K562 (cell line): ENCODE results near the gene SLC2A2. TPM values are rescaled to one million over a fixed set of nuclear protein-coding genes. Genes with fewer than 3 reads are reported as not detected.

Experiments used
- ATAC-seq: fragments of 200-7000 bp; cut with Tn5 transposase; 3 replicates; pipeline ENCODE4 v1.9.1; 2020; ENCODE audit warnings: moderate library complexity
- BruUV-seq: library from RNA; stranded (reverse); fragments of 400-500 nt; replicated peaks from 2 replicates; lab custom pipeline; 2021; lab: Mats Ljungman, UMichigan
- CTCF ChIA-PET: fragments of 300-600 bp; formaldehyde crosslinking; extraction: SDS; loops from one replicate; lab custom pipeline; 2021; ENCODE audit warnings: low intra/inter-chr PET ratio; lab: Yijun Ruan, JAX
- POLR2A ChIA-PET: fragments of 300-600, 350-650 bp; sonication (Branson Sonifier 250); formaldehyde crosslinking; extraction: SDS; loops from one replicate; lab custom pipeline; 2021; ENCODE audit warnings: antibody characterized with exemption, inconsistent platforms; lab: Yijun Ruan, JAX
- DNase-seq, 4 experiments: peaks; one replicate each; pipeline versions ENCODE4 v3.0.0 to v3.0.0-alpha.2; 2011 to 2018; ENCODE audit warnings: low spot score in 3 of 4, mixed read lengths in 3 of 4; ENCODE audit errors: extremely low read depth in 1 of 4
- FAIRE-seq: peaks from 2 replicates; lab custom pipeline; 2011; peaks lifted over from hg19 to GRCh38; lab: Jason Lieb, UNC
- H2AFZ ChIP-seq: 2 replicates; pipeline ENCODE4 v1.6.0; 2011; ENCODE audit warnings: low read depth, low read length, control low read depth, inconsistent platforms
- H3K27ac ChIP-seq: fragments of 200-600 bp; 3 replicates; pipeline ENCODE4 v1.8.0; 2011; ENCODE audit warnings: low read depth, mild to moderate bottlenecking, control low read depth, inconsistent platforms, low read length, moderate library complexity, mixed read lengths; ENCODE audit errors: extremely low read depth
- H3K27me3 ChIP-seq, 2 experiments: fragments of 300-600 bp in 1 of 2; 2 replicates in 1 of 2; 3 replicates in 1 of 2; pipeline versions ENCODE4 v1.6.0 to v1.8.0; 2011; ENCODE audit warnings: inconsistent platforms in 2 of 2, low read length in 2 of 2, mild to moderate bottlenecking in 1 of 2, mixed read lengths in 1 of 2, moderate library complexity in 1 of 2; ENCODE audit not compliant: control insufficient read depth in 2 of 2, insufficient read depth in 2 of 2
- H3K36me3 ChIP-seq: fragments of 300-600 bp; 3 replicates; pipeline ENCODE4 v1.8.0; 2011; ENCODE audit warnings: mild to moderate bottlenecking, low read length, inconsistent platforms; ENCODE audit not compliant: control insufficient read depth, insufficient read depth
- H3K4me1 ChIP-seq, 2 experiments: fragments of 200-600 bp in 1 of 2; replicated peaks in 1 of 2; 2 replicates in 1 of 2; 3 replicates in 1 of 2; pipeline versions ENCODE4 v1.5.1 to v1.8.0; 2011; ENCODE audit warnings: inconsistent platforms in 2 of 2, low read length in 2 of 2, mild to moderate bottlenecking in 1 of 2, mixed read lengths in 1 of 2, moderate library complexity in 1 of 2; ENCODE audit not compliant: control insufficient read depth in 2 of 2, insufficient read depth in 2 of 2
- H3K4me2 ChIP-seq: 2 replicates; pipeline ENCODE4 v1.6.1; 2011; ENCODE audit warnings: low read length, control low read depth, inconsistent platforms, mixed read lengths; ENCODE audit not compliant: insufficient read depth
- H3K4me3 ChIP-seq: fragments of 200-600 bp; sonication (generic), shearing (Covaris generic); 2 replicates; pipeline ENCODE4 v1.5.1; 2016; ENCODE audit warnings: control low read depth, inconsistent platforms
- H3K79me2 ChIP-seq: fragments of 200-600 bp; 3 replicates; pipeline ENCODE4 v1.8.0; 2011; ENCODE audit warnings: low read length, inconsistent platforms; ENCODE audit not compliant: control insufficient read depth, insufficient read depth
- H3K9ac ChIP-seq, 2 experiments: 2 replicates each; pipeline versions ENCODE4 v1.6.0 to v1.6.1; 2011; ENCODE audit warnings: low read depth in 2 of 2, low read length in 2 of 2, control low read depth in 1 of 2, inconsistent platforms in 1 of 2, mild to moderate bottlenecking in 1 of 2, mixed read lengths in 1 of 2; ENCODE audit not compliant: insufficient read depth in 1 of 2
- H3K9me1 ChIP-seq: one replicate; pipeline ENCODE4 v1.6.0; 2011; ENCODE audit warnings: inconsistent platforms, mild to moderate bottlenecking, low read length, moderate library complexity; ENCODE audit not compliant: control insufficient read depth, insufficient read depth
- H3K9me3 ChIP-seq: replicated peaks from 2 replicates; pipeline ENCODE4 v1.5.1; 2011; ENCODE audit warnings: low read depth, low read length, inconsistent platforms; ENCODE audit not compliant: control insufficient read depth, insufficient read depth
- H4K20me1 ChIP-seq: replicated peaks from 2 replicates; pipeline ENCODE4 v1.6.1; 2011; ENCODE audit warnings: low read length, inconsistent platforms, mixed read lengths; ENCODE audit not compliant: control insufficient read depth, insufficient read depth
- CBX1 ChIP-seq: sonication (generic); IDR thresholded peaks from 2 replicates; pipeline ENCODE4 v1.6.1; 2016; ENCODE audit warnings: antibody characterized with exemption, low read depth, mild to moderate bottlenecking
- CREBBP ChIP-seq: IDR thresholded peaks from one replicate; pipeline ENCODE4 v1.6.1; 2012; ENCODE audit warnings: low read depth, mild to moderate bottlenecking, control low read depth, inconsistent platforms, low read length
- DIDO1 ChIP-seq: fragments of 450-650 bp; IDR thresholded peaks from 2 replicates; pipeline ENCODE4 v1.6.1; 2016; ENCODE audit warnings: low read depth, missing biosample characterization, missing genetic modification characterization
- EHMT2 ChIP-seq: fragments of 450-650 bp; IDR thresholded peaks from 2 replicates; pipeline ENCODE4 v1.6.1; 2018; ENCODE audit warnings: antibody characterized with exemption
- FIP1L1 ChIP-seq: fragments of 200-400 bp; formaldehyde crosslinking; IDR thresholded peaks from 2 replicates; pipeline ENCODE4 v1.6.1; 2018; ENCODE audit warnings: mild to moderate bottlenecking, low read depth, low read length; ENCODE audit not compliant: poor library complexity, severe bottlenecking
- PHTF2 ChIP-seq: fragments of 250-450 bp; sonication (Bioruptor Pico); IDR thresholded peaks from 2 replicates; pipeline ENCODE4 v1.5.0; 2021; ENCODE audit warnings: mild to moderate bottlenecking
- ZNF232 ChIP-seq: sonication (generic); formaldehyde crosslinking; IDR thresholded peaks from 2 replicates; pipeline ENCODE4 v1.8.0; 2022; ENCODE audit warnings: mild to moderate bottlenecking, missing genetic modification reagents
- ZNF324 ChIP-seq: fragments of 250-450 bp; sonication (Bioruptor Pico); IDR thresholded peaks from 2 replicates; pipeline ENCODE4 v1.4.0; 2020; ENCODE audit warnings: mild to moderate bottlenecking
- WGBS: fragments of 100-300 bp; shearing (Covaris generic); methylation state at CpG from one replicate; pipeline ENCODE4 v1.1.6; 2016; ENCODE audit warnings: low coverage, mixed read lengths; ENCODE audit not compliant: insufficient coverage; ENCODE audit errors: missing lambda C conversion rate; 5-methylcytosine and 5-hydroxymethylcytosine counted together
- in situ Hi-C: fragments of 300-500 bp; cut with MboI; formaldehyde crosslinking; loops from 4 replicates; pipeline ENCODE4 v1.15.0; 2018; ENCODE audit warnings: inconsistent platforms, mixed read lengths
- intact Hi-C: fragments of 100-400 bp; cut with micrococcal nuclease; formaldehyde crosslinking; loops from 2 replicates; pipeline ENCODE4 v1.14.2; 2022
- polyA plus RNA-seq, 8 experiments: library from polyadenylated mRNA; depleted of rRNA in 4 of 8; stranded (reverse) in 5 of 8; unstranded in 3 of 8; fragments of >200 nt; fragmentation: Nextera tagmentation in 2 of 8; fragmentation: Illumina TruSeq in 1 of 8; extraction: Ambion mirVana in 2 of 8; extraction: Trizol in 1 of 8; gene quantifications; 2 replicates each; pipeline versions ENCODE4 v1.2.1 to v1.2.3, GENCODE V29; 2011 to 2014; ENCODE audit warnings: inconsistent platforms in 1 of 8, missing spikeins in 1 of 8
- total RNA-seq, 7 experiments: library from RNA; depleted of rRNA in 6 of 7; stranded (reverse); fragments of >200 nt in 6 of 7; fragmentation: Illumina TruSeq in 2 of 7; extraction: Trizol in 2 of 7; gene quantifications; 2 replicates each; pipeline versions ENCODE4 v1.2.1 to v1.2.3, GENCODE V29; 2011 to 2021; ENCODE audit warnings: low replicate concordance in 1 of 7
- TF ChIP-seq, protein P1 (sequence below): fragments of 450-650 bp; IDR thresholded peaks from 2 replicates; pipeline ENCODE4 v1.6.1; 2016

The SLC2A2 gene
- total and polyA plus RNA-seq, 9 of the 15 experiments (the other 6 are each of a cell fraction or from before 2014, with no cell fraction given): 0.18 TPM; not detected in 8

DNA sequence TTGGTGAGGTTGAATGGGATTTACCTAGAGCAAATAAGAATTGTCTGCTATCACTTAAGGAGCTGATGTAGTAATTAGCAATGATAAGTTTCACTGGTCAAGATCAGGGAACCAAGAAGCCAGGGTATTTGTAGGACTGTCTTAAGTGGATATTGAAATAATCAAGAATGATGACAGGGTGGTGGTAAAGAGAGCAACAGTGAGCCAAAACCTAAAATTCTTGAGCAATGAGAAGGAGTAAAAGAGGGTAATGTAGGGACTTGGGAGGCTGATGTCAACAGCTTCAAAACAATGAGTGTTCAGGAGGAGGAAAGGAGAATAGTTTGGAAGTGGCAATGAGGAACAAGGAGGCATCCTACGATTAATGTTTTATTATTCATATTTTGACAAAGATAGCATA lies 31.5 kb upstream of the SLC2A2 start:
- no peak overlapping the region for H2AFZ ChIP-seq
- TF ChIP-seq CBX1 (no peak), PHTF2 (no peak), DIDO1 (no peak), EHMT2 (no peak), ZNF232 (no peak), CREBBP (no peak), ZNF324 (CRISPR knock-in tag) (no peak), FIP1L1 (no peak)
- TF ChIP-seq, protein P1, sequence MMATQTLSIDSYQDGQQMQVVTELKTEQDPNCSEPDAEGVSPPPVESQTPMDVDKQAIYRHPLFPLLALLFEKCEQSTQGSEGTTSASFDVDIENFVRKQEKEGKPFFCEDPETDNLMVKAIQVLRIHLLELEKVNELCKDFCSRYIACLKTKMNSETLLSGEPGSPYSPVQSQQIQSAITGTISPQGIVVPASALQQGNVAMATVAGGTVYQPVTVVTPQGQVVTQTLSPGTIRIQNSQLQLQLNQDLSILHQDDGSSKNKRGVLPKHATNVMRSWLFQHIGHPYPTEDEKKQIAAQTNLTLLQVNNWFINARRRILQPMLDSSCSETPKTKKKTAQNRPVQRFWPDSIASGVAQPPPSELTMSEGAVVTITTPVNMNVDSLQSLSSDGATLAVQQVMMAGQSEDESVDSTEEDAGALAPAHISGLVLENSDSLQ: no peak
- ChIA-PET CTCF (no interaction called here), POLR2A (interaction anchor here (0.5 kb wide), 1 partner anchor 616 kb away, joined by 3 read pairs; no protein-coding TSS in a partner anchor)
- FAIRE-seq: no peak
- no peak for ATAC-seq
- intact Hi-C loops (no loop called here), in situ Hi-C loops (no loop called here)
- no peak overlapping the region for H3K9ac ChIP-seq
- DNase-seq: no peak
- no peaks in the 10 kb centered on the region for H4K20me1 ChIP-seq
- no peaks in the 10 kb centered on the region for H3K9me1 ChIP-seq
- H3K36me3 ChIP-seq: no peaks in the 10 kb centered on the region
- no peak overlapping the region for H3K4me3 ChIP-seq
- no TSS peak for BruUV-seq
- H3K79me2 ChIP-seq: no peaks in the 10 kb centered on the region
- 53% methylated on average over 1 of the region's 1 CpG for WGBS
- no peaks in the 10 kb centered on the region for H3K9me3 ChIP-seq
- no peak overlapping the region for H3K4me2 ChIP-seq
- H3K4me1 ChIP-seq: 0 out of 5 replicates have a peak, but pooled peaks cover 0 to 2% of the 10 kb centered on the region in 2 experiments
- H3K27me3 ChIP-seq: no peaks in the 10 kb centered on the region; a peak in 1 of 5 replicates
- H3K27ac ChIP-seq: no peak overlapping the region
